WERI-Rb-1 (cell line): Measurements from ENCODE around the gene RFX4.
A peak's percentile ranks its signal among the peaks of the same experiment; 100 is the strongest.

Experiments
- DNase-seq: peaks from one replicate; pipeline ENCODE4 v3.0.0-alpha.2; 2020
- H3K27ac ChIP-seq: fragments of 250-450 bp; sonication (Bioruptor Pico); 2 replicates; pipeline ENCODE4 v1.5.1; 2020; ENCODE audit warnings: mild to moderate bottlenecking, moderate library complexity
- H3K27me3 ChIP-seq: fragments of 250-450 bp; sonication (Bioruptor Pico); 2 replicates; pipeline ENCODE4 v1.5.1; 2021; ENCODE audit warnings: mild to moderate bottlenecking, low read depth, moderate library complexity; ENCODE audit not compliant: insufficient read depth, severe bottlenecking
- H3K36me3 ChIP-seq: fragments of 250-450 bp; sonication (Bioruptor Pico); 2 replicates; pipeline ENCODE4 v1.5.1; 2020; ENCODE audit warnings: mild to moderate bottlenecking, moderate library complexity
- H3K4me3 ChIP-seq: 2 replicates; pipeline ENCODE4 v1.5.1; 2011; ENCODE audit warnings: low read depth, mild to moderate bottlenecking, control low read depth, low read length
- H3K9me3 ChIP-seq: fragments of 250-450 bp; sonication (Bioruptor Pico); 2 replicates; pipeline ENCODE4 v1.5.1; 2021; ENCODE audit warnings: mild to moderate bottlenecking, moderate library complexity; ENCODE audit not compliant: severe bottlenecking
- TF ChIP-seq, protein P1 (sequence below): IDR thresholded peaks from 2 replicates; pipeline ENCODE4 v1.5.1; 2011; ENCODE audit warnings: low read depth, mild to moderate bottlenecking, control low read depth, inconsistent platforms, low read length

Gene RFX4

DNA sequence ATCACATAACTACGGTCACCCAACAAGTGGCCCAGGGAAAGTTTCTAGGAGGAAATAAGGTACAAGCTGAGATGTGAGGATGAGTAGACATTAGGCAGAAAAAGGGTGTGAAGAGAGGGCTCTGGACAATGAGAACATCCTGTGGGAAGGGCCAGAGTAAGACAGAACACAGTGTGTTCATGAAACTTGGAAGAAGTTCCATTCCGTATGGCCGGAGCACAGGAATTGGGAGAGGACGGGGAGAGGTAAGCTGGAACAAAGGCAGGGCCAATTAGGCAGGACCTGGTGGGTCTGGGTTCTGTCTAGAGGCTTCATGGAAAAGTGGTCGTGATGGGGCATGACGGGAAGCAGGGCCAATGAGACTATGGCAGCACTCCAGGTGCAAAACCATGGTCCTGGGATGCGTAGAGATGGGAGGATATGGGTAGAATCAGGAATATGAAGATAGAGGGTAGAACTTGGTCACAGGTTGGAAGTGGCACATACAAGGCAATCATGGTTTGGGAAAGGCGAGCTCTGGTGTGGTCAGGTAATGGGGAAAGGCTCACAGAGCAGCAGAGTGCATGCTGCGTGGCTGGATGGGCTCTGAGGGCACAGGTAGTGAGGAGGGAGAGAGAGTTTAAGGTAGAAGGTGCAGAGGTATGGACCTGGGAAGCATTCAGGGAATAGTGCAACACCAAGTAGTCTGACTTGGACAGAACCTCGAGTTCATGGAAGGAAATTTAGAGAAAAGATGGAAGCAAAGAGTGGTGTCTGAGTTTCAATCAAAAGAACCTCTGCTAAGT is 93.0 kb downstream of the RFX4 start:
- peaks cover 41% of the 10 kb centered on the region for H3K27me3 ChIP-seq
- DNase-seq, result no peak
- no peak overlapping the region for H3K4me3 ChIP-seq
- TF ChIP-seq, protein P1, sequence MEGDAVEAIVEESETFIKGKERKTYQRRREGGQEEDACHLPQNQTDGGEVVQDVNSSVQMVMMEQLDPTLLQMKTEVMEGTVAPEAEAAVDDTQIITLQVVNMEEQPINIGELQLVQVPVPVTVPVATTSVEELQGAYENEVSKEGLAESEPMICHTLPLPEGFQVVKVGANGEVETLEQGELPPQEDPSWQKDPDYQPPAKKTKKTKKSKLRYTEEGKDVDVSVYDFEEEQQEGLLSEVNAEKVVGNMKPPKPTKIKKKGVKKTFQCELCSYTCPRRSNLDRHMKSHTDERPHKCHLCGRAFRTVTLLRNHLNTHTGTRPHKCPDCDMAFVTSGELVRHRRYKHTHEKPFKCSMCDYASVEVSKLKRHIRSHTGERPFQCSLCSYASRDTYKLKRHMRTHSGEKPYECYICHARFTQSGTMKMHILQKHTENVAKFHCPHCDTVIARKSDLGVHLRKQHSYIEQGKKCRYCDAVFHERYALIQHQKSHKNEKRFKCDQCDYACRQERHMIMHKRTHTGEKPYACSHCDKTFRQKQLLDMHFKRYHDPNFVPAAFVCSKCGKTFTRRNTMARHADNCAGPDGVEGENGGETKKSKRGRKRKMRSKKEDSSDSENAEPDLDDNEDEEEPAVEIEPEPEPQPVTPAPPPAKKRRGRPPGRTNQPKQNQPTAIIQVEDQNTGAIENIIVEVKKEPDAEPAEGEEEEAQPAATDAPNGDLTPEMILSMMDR, result no peak
- H3K9me3 ChIP-seq, result no peaks in the 10 kb centered on the region
- no peak overlapping the region for H3K27ac ChIP-seq
- no peaks in the 10 kb centered on the region for H3K36me3 ChIP-seq

DNA sequence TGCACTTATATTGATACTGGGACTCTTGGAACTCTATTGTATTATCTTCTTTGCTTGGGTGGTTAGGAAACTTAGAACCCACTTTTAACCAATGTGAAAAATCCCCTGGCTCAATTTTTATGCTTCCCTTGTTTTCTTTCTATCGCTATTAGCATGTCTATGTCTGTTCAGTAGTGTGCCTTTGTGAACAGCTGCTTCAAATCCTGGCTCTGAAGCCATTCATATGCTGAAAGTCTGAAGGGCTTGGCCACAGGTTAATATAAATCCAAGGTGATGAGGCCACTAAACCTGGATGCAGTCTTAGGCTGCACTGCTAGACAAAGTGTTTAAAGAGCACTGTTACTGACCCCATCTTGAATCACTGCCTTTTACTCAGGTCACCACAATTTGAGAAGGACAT is 96.8 kb downstream of the RFX4 start:
- Histone ChIP-seq H3K27ac (no peak overlapping the region), H3K9me3 (no peaks in the 10 kb centered on the region), H3K4me3 (no peak overlapping the region), H3K36me3 (no peaks in the 10 kb centered on the region), H3K27me3 (peaks cover 30% of the 10 kb centered on the region)
- DNase-seq, result no peak
- TF ChIP-seq, protein P1, result no peak

DNA sequence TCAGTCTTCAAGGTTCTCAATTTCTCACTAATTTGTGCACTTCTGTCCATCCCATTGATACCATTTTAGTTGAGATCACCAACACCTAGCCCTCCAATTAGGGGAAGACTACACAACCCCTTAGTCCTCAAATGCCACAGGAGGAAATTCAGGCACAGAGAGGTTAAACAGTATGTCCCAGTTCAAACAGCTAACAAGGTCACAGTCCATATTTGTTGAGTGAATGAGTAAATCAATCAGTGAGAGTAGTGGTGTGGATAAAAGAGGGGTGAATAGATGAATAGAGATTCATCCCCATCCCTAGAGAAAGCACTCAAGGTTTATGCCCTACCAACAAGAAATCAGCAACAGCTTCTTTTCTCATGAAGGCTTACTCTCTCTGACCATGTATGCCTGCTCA is 97.5 kb downstream of the RFX4 start:
- H3K27ac ChIP-seq, result no peak overlapping the region
- TF ChIP-seq, protein P1, result no peak
- no peak for DNase-seq
- H3K4me3 ChIP-seq, result no peak overlapping the region
- no peaks in the 10 kb centered on the region for H3K9me3 ChIP-seq
- peaks cover 23% of the 10 kb centered on the region for H3K27me3 ChIP-seq
- no peaks in the 10 kb centered on the region for H3K36me3 ChIP-seq

DNA sequence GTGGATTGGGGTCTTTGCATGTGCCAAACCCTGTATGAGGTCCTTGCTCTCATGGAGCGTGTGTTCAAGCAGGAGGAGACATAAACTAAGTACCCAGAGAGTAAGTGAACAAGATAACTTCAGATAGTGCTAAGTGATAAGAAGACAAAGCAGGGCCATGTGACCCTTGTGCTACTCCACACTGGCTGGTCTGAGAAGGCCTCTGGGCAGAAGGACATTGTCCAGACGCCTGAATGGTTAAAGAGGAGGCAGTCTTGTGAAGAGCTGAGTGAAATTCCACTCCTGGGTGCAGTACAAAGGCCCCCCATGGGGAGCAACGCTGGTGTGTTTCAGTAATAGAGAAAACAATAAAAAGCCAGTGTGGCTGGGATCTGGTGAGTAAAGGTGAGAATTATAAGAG is 98.4 kb downstream of the RFX4 start:
- Histone ChIP-seq H3K36me3 (no peaks in the 10 kb centered on the region), H3K4me3 (no peak overlapping the region), H3K27me3 (peaks cover 19% of the 10 kb centered on the region), H3K27ac (no peak overlapping the region), H3K9me3 (no peaks in the 10 kb centered on the region)
- no peak for DNase-seq
- TF ChIP-seq, protein P1, result no peak

DNA sequence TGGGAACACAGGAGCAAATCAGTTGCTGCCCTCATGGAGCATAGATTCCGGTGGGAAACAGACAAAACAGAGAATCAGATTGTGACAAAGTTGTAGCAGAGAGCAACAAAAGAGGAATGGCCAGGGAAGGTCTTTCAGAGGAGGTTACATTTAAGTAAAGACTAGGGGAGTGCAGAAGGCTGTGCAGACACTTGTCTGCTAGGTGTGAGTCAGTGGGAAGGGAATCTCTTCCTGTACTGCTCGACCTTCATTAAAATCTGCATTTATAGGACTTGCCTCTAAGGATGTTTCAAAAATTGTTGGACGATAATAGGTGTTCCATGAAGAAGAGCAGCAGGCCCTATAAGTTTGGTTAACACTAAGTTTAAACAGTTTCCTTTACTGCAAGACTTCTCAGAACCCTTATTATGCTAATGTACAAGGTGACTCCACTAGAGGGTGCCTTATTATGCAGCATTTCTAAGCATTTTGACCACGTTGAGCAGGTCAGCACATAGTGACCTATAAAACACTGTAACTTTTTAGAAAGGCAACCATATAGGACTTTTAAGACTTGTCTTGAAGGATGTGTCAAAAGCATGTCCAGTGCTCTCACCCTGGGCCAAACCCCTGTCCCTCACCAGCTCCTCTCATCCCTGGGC is 99.9 kb downstream of the RFX4 start:
- DNase-seq, result no peak
- Histone ChIP-seq H3K4me3 (no peak overlapping the region), H3K36me3 (no peaks in the 10 kb centered on the region), H3K27me3 (peaks cover 19% of the 10 kb centered on the region), H3K27ac (no peak overlapping the region), H3K9me3 (no peaks in the 10 kb centered on the region)
- TF ChIP-seq, protein P1, result peak; percentile 25; the same call in 1 of the 2 replicates

DNA sequence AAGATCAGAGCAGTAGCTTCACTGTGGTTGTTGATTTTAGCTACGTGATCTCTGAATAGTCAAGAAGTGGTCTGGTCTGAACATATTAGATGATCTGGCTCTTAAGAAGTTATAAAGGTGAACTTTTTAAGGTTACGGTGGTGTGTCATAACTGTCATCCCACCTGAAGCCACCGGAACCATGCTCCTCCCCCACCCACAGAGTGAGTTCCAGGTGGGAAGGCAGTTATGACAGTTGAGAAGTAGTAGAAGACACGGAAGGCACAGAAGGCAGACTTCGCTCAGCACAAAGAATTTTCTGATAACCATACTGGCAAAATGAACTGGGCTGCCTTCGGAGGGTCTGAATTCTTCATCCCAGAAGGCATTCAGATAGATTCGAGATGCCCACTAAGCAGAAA is 101.7 kb downstream of the RFX4 start:
- H3K9me3 ChIP-seq, result no peaks in the 10 kb centered on the region
- H3K4me3 ChIP-seq, result no peak overlapping the region
- H3K36me3 ChIP-seq, result no peaks in the 10 kb centered on the region
- H3K27ac ChIP-seq, result no peak overlapping the region
- DNase-seq, result no peak
- H3K27me3 ChIP-seq, result peaks cover 16% of the 10 kb centered on the region
- TF ChIP-seq, protein P1, result no peak
